Ascending aorta (tissue), 2 donors: ENCODE data around the gene SETDB1. TPM values are rescaled to one million over a fixed set of nuclear protein-coding genes. Genes with fewer than 3 reads are reported as not detected.

Source experiments
- DNase-seq, 2 donors: peaks; one replicate each; pipeline ENCODE4 v3.0.0-alpha.2; 2019; ENCODE audit warnings: low spot score in 2 of 2
- H3K27ac ChIP-seq, 2 donors: fragments of 200-600 bp; sonication (generic); one replicate each; pipeline ENCODE4 v1.5.1; 2016 to 2017; ENCODE audit warnings: mild to moderate bottlenecking in 1 of 2
- H3K27me3 ChIP-seq: fragments of 200-600 bp; sonication (generic); one replicate; pipeline ENCODE4 v1.5.1; 2017
- H3K36me3 ChIP-seq, 2 donors: fragments of 200-600 bp; sonication (generic); one replicate each; pipeline ENCODE4 v1.5.1; 2016
- H3K4me1 ChIP-seq, 2 donors: fragments of 200-600 bp; sonication (generic); one replicate each; pipeline ENCODE4 v1.5.1; 2016 to 2017; ENCODE audit warnings: mild to moderate bottlenecking in 1 of 2
- H3K4me3 ChIP-seq, 2 donors: fragments of 200-600 bp; sonication (generic); one replicate each; pipeline ENCODE4 v1.5.1; 2016 to 2017; ENCODE audit warnings: mild to moderate bottlenecking in 1 of 2
- H3K9me3 ChIP-seq, 2 donors: fragments of 200-600 bp; sonication (generic); one replicate each; pipeline ENCODE4 v1.5.1; 2016
- CTCF ChIP-seq, 3 experiments: fragments of 200-600 bp in 2 of 3; fragments of 450-650 bp in 1 of 3; sonication (generic) in 2 of 3; IDR thresholded peaks; one replicate each; pipeline ENCODE4 v1.5.1; 2016 to 2019; ENCODE audit warnings: antibody characterized with exemption in 3 of 3, mild to moderate bottlenecking in 1 of 3, moderate library complexity in 1 of 3
- intact Hi-C: fragments of 100-400 bp; cut with DNase I; formaldehyde crosslinking; loops from one replicate; pipeline ENCODE4 v1.15.1; 2023
- total RNA-seq: library from RNA; depleted of rRNA; stranded (reverse); fragments of >200 nt; gene quantifications from one replicate; pipeline ENCODE4 v1.1.0, GENCODE V29; 2016

The SETDB1 gene
- total RNA-seq, 1 donor from 2014 or later = 21.3 TPM

GRCh38 chr1:151000408-151000807 is 74.2 kb downstream of the SETDB1 start:
- no peak for TF ChIP-seq CTCF (IDR thresholded peaks at IDR 0.05)
- Histone ChIP-seq H3K27me3 (no peaks in the 10 kb centered on the region), H3K27ac (no peak overlapping the region), H3K4me1 (peaks cover 8 to 29% of the 10 kb centered on the region in 2 donors), H3K4me3 (no peak overlapping the region), H3K9me3 (no peaks in the 10 kb centered on the region), H3K36me3 (peaks cover 35 to 39% of the 10 kb centered on the region in 2 donors)
- no peak for DNase-seq
- intact Hi-C loops = loop anchor here (10.0 kb wide), 1 partner anchor 306 kb away; the partner anchor contains the start of gene GOLPH3L

GRCh38 chr1:151001602-151002001 is 75.4 kb downstream of the SETDB1 start:
- intact Hi-C loops = loop anchor here (10.0 kb wide), 1 partner anchor 307 kb away; the partner anchor contains the start of gene GOLPH3L
- no peak for DNase-seq
- no peak for TF ChIP-seq CTCF (IDR thresholded peaks at IDR 0.05)
- Histone ChIP-seq H3K9me3 (no peaks in the 10 kb centered on the region), H3K36me3 (peaks cover 35 to 39% of the 10 kb centered on the region in 2 donors), H3K27me3 (no peaks in the 10 kb centered on the region), H3K27ac (no peak overlapping the region), H3K4me1 (peaks cover 8 to 29% of the 10 kb centered on the region in 2 donors), H3K4me3 (no peak overlapping the region)

GRCh38 chr1:151002051-151002450 is 75.9 kb downstream of the SETDB1 start:
- Histone ChIP-seq H3K27me3 (no peaks in the 10 kb centered on the region), H3K36me3 (peaks cover 32 to 34% of the 10 kb centered on the region in 2 donors), H3K9me3 (no peaks in the 10 kb centered on the region), H3K27ac (no peak overlapping the region), H3K4me1 (peaks cover 8 to 31% of the 10 kb centered on the region in 2 donors), H3K4me3 (no peak overlapping the region)
- no peak for TF ChIP-seq CTCF (IDR thresholded peaks at IDR 0.05)
- intact Hi-C loops = loop anchor here (10.0 kb wide), 1 partner anchor 307 kb away; the partner anchor contains the start of gene GOLPH3L
- no peak for DNase-seq

- Histone ChIP-seq H3K27me3 (no peaks in the 10 kb centered on the region), H3K36me3 (peaks cover 26 to 29% of the 10 kb centered on the region in 2 donors), H3K9me3 (no peaks in the 10 kb centered on the region), H3K4me3 (no peak overlapping the region), H3K4me1 (peaks cover 9 to 37% of the 10 kb centered on the region in 2 donors), H3K27ac (no peak overlapping the region)
- intact Hi-C loops = loop anchor here (10.0 kb wide), 1 partner anchor 308 kb away; the partner anchor contains the start of gene GOLPH3L
- no peak for DNase-seq
- no peak for TF ChIP-seq CTCF (IDR thresholded peaks at IDR 0.05)
Observed at GRCh38 chr1:151002611-151003010, 76.4 kb downstream of the SETDB1 start.

- peaks cover 21 to 23% of the 10 kb centered on the region in 2 donors for H3K36me3 ChIP-seq
- H3K27me3 ChIP-seq = no peaks in the 10 kb centered on the region
- intact Hi-C loops = loop anchor here (10.0 kb wide), 1 partner anchor 308 kb away; the partner anchor contains the start of gene GOLPH3L
- no peak for DNase-seq
- TF ChIP-seq CTCF (IDR thresholded peaks at IDR 0.05) = no peak
- H3K4me3 ChIP-seq = peak overlapping the region in 1 of 2 donors; percentile 70
- no peak overlapping the region for H3K27ac ChIP-seq
- H3K9me3 ChIP-seq = no peaks in the 10 kb centered on the region
- peaks cover 11 to 40% of the 10 kb centered on the region in 2 donors for H3K4me1 ChIP-seq
Observed at GRCh38 chr1:151003180-151003579, 77.0 kb downstream of the SETDB1 start.
